Panc1 (cell line): ENCODE measurements around the gene UBL5.

Source experiments
- POLR2AphosphoS5 ChIP-seq: IDR thresholded peaks from 2 replicates; pipeline ENCODE4 v1.6.1; 2012; ENCODE audit warnings: mild to moderate bottlenecking, low read depth, low read length, moderate library complexity
- SIN3A ChIP-seq: IDR thresholded peaks from 2 replicates; pipeline ENCODE4 v1.6.1; 2012; ENCODE audit warnings: low read depth, mild to moderate bottlenecking, low read length, moderate library complexity, borderline replicate concordance; ENCODE audit not compliant: insufficient read depth
- TCF7L2 ChIP-seq: IDR thresholded peaks from 2 replicates; pipeline ENCODE4 v1.6.1; 2011; ENCODE audit warnings: mild to moderate bottlenecking, low read depth, low read length, inconsistent platforms
- TF ChIP-seq, protein P1 (sequence below): fragments of 450-650 bp; IDR thresholded peaks from 2 replicates; pipeline ENCODE4 v1.5.1; 2017; ENCODE audit warnings: mild to moderate bottlenecking

- TF ChIP-seq, protein P1, sequence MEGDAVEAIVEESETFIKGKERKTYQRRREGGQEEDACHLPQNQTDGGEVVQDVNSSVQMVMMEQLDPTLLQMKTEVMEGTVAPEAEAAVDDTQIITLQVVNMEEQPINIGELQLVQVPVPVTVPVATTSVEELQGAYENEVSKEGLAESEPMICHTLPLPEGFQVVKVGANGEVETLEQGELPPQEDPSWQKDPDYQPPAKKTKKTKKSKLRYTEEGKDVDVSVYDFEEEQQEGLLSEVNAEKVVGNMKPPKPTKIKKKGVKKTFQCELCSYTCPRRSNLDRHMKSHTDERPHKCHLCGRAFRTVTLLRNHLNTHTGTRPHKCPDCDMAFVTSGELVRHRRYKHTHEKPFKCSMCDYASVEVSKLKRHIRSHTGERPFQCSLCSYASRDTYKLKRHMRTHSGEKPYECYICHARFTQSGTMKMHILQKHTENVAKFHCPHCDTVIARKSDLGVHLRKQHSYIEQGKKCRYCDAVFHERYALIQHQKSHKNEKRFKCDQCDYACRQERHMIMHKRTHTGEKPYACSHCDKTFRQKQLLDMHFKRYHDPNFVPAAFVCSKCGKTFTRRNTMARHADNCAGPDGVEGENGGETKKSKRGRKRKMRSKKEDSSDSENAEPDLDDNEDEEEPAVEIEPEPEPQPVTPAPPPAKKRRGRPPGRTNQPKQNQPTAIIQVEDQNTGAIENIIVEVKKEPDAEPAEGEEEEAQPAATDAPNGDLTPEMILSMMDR, result no peak
- TF ChIP-seq POLR2AphosphoS5 (no peak), TCF7L2 (no peak), SIN3A (no peak)
These were observed 28.9 kb downstream of the UBL5 start for GRCh38 chr19:9856609-9857008.
